Trophoblast cell (in vitro differentiated cells and primary cell): Measurements from ENCODE around the gene PRDM11.
A peak's percentile ranks its signal among the peaks of the same experiment; 100 is the strongest.

Experiments used
- DNase-seq, 2 donors: peaks; one replicate each; pipeline ENCODE4 v3.0.0-alpha.2; 2016
- H2AFZ ChIP-seq: 2 replicates; pipeline ENCODE4 v1.6.1; 2013; ENCODE audit warnings: low read length, moderate library complexity, mild to moderate bottlenecking; ENCODE audit not compliant: insufficient read depth, poor library complexity
- H2AK5ac ChIP-seq: 2 replicates; pipeline ENCODE4 v1.6.1; 2013; ENCODE audit warnings: mild to moderate bottlenecking, low read length
- H2BK120ac ChIP-seq: 2 replicates; pipeline ENCODE4 v1.6.1; 2013; ENCODE audit warnings: low read length, mild to moderate bottlenecking, moderate library complexity; ENCODE audit not compliant: insufficient read depth, poor library complexity
- H2BK12ac ChIP-seq: 2 replicates; pipeline ENCODE4 v1.6.1; 2013; ENCODE audit warnings: mild to moderate bottlenecking, low read length, moderate library complexity
- H2BK5ac ChIP-seq: 2 replicates; pipeline ENCODE4 v1.6.1; 2013; ENCODE audit warnings: low read length, low read depth, moderate library complexity, mild to moderate bottlenecking; ENCODE audit not compliant: poor library complexity
- H3K14ac ChIP-seq: 2 replicates; pipeline ENCODE4 v1.6.1; 2013; ENCODE audit warnings: mild to moderate bottlenecking, low read length
- H3K18ac ChIP-seq: 2 replicates; pipeline ENCODE4 v1.6.1; 2013; ENCODE audit warnings: mild to moderate bottlenecking, low read length
- H3K23ac ChIP-seq: 2 replicates; pipeline ENCODE4 v1.6.1; 2013; ENCODE audit warnings: low read length
- H3K27ac ChIP-seq: 2 replicates; pipeline ENCODE4 v1.5.1; 2013; ENCODE audit warnings: low read depth, mild to moderate bottlenecking, inconsistent platforms, low read length, moderate library complexity
- H3K27me3 ChIP-seq: 2 replicates; pipeline ENCODE4 v1.6.1; 2013; ENCODE audit warnings: inconsistent platforms, mild to moderate bottlenecking, low read length, moderate library complexity; ENCODE audit not compliant: insufficient read depth
- H3K36me3 ChIP-seq, 2 experiments: 1 replicate in 1 of 2; 2 replicates in 1 of 2; pipeline ENCODE4 v1.6.1; 2013; ENCODE audit warnings: low read length in 2 of 2, mild to moderate bottlenecking in 2 of 2, moderate library complexity in 1 of 2; ENCODE audit not compliant: insufficient read depth in 2 of 2, control insufficient read depth in 1 of 2
- H3K4ac ChIP-seq: 2 replicates; pipeline ENCODE4 v1.6.1; 2013; ENCODE audit warnings: low read depth, mild to moderate bottlenecking, low read length, moderate library complexity
- H3K4me1 ChIP-seq, 2 experiments: 1 replicate in 1 of 2; 2 replicates in 1 of 2; pipeline ENCODE4 v1.6.1; 2013; ENCODE audit warnings: low read length in 2 of 2, mild to moderate bottlenecking in 2 of 2, moderate library complexity in 1 of 2; ENCODE audit not compliant: insufficient read depth in 2 of 2, control insufficient read depth in 1 of 2
- H3K4me2 ChIP-seq: 2 replicates; pipeline ENCODE4 v1.6.1; 2013; ENCODE audit warnings: inconsistent platforms, mild to moderate bottlenecking, low read length, moderate library complexity
- H3K4me3 ChIP-seq: 2 replicates; pipeline ENCODE4 v1.5.1; 2013; ENCODE audit warnings: mild to moderate bottlenecking, low read depth, low read length, inconsistent platforms
- H3K79me1 ChIP-seq: one replicate; pipeline ENCODE4 v1.6.1; 2013; ENCODE audit warnings: low read length
- H3K79me2 ChIP-seq: 2 replicates; pipeline ENCODE4 v1.6.1; 2013; ENCODE audit warnings: low read length, mild to moderate bottlenecking; ENCODE audit not compliant: control insufficient read depth, insufficient read depth, poor library complexity
- H3K9ac ChIP-seq: 2 replicates; pipeline ENCODE4 v1.6.1; 2013; ENCODE audit warnings: mild to moderate bottlenecking, low read length
- H3K9me3 ChIP-seq: 2 replicates; pipeline ENCODE4 v1.6.1; 2013; ENCODE audit warnings: low read depth, mild to moderate bottlenecking, control low read depth, inconsistent platforms, low read length; ENCODE audit not compliant: insufficient read depth
- H4K12ac ChIP-seq: 2 replicates; pipeline ENCODE4 v1.6.1; 2013; ENCODE audit warnings: low read depth, mild to moderate bottlenecking, low read length, moderate library complexity
- H4K8ac ChIP-seq: 2 replicates; pipeline ENCODE4 v1.6.1; 2013; ENCODE audit warnings: low read depth, mild to moderate bottlenecking, low read length, moderate library complexity
- H4K91ac ChIP-seq: one replicate; pipeline ENCODE4 v1.6.1; 2013; ENCODE audit warnings: low read depth, mild to moderate bottlenecking, low read length, moderate library complexity
- WGBS: extraction: QIAGEN DNeasy Blood & Tissue Kit; methylation state at CpG from one replicate; pipeline ENCODE4 v1.1.7; 2013; ENCODE audit warnings: missing lambda C conversion rate; ENCODE audit not compliant: insufficient read length, insufficient coverage; ENCODE audit errors: extremely low coverage; 5-methylcytosine and 5-hydroxymethylcytosine counted together

PRDM11 gene

DNA sequence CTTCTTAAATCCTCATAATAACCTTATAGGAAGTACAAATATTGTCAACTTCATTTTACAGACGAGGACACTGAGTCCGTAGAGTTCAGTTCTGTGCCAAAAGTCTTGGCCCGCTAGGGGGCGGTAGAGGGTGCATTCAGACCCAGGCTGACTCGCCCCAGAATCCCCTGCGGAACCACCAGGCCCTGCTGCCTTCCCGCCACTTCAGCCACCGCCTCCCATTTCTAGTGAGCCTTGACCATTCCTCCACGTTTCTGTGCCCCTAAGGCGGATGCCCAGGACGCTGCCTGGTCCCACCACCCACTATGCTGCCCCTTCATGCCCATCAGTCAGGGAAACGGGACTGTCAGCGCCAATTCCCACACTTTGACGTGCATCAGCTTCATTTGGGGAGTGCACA is 120.6 kb downstream of the PRDM11 start:
- Histone ChIP-seq H4K91ac (no peak overlapping the region), H2AK5ac (no peak overlapping the region), H3K4me1 (no peaks in the 10 kb centered on the region), H2AFZ (no peak overlapping the region), H4K8ac (no peak overlapping the region), H2BK5ac (no peak overlapping the region), H4K12ac (no peak overlapping the region), H3K9ac (peak overlapping the region; percentile 59), H3K79me2 (no peaks in the 10 kb centered on the region), H3K4me2 (no peak overlapping the region), H3K4ac (no peak overlapping the region), H2BK12ac (no peak overlapping the region), H3K4me3 (no peak overlapping the region), H3K18ac (no peak overlapping the region), H3K14ac (no peak overlapping the region), H3K27ac (no peak overlapping the region), H3K36me3 (no peaks in the 10 kb centered on the region), H3K79me1 (no peaks in the 10 kb centered on the region), H3K27me3 (no peaks in the 10 kb centered on the region), H3K9me3 (peaks cover 11% of the 10 kb centered on the region), H3K23ac (no peak overlapping the region), H2BK120ac (no peak overlapping the region)
- no CpG with 5 or more reads among the region's 14 CpGs for WGBS
- DNase-seq = peak in 1 of 2 donors; percentile 25

- Histone ChIP-seq H3K4ac (no peak overlapping the region), H3K27me3 (no peaks in the 10 kb centered on the region), H3K9ac (no peak overlapping the region), H3K4me2 (no peak overlapping the region), H4K12ac (no peak overlapping the region), H2AFZ (no peak overlapping the region), H4K91ac (no peak overlapping the region), H3K79me2 (no peaks in the 10 kb centered on the region), H2BK12ac (no peak overlapping the region), H2BK120ac (no peak overlapping the region), H3K9me3 (peaks cover 11% of the 10 kb centered on the region), H2BK5ac (no peak overlapping the region), H4K8ac (no peak overlapping the region), H3K27ac (no peak overlapping the region), H2AK5ac (no peak overlapping the region), H3K4me1 (no peaks in the 10 kb centered on the region), H3K36me3 (no peaks in the 10 kb centered on the region), H3K14ac (no peak overlapping the region), H3K23ac (no peak overlapping the region), H3K18ac (no peak overlapping the region), H3K79me1 (no peaks in the 10 kb centered on the region), H3K4me3 (no peak overlapping the region)
- DNase-seq = no peak
- no CpG with 5 or more reads among the region's 13 CpGs for WGBS
Measured at GRCh38 chr11:45267652-45268299, 121.3 kb downstream of the PRDM11 start.

DNA sequence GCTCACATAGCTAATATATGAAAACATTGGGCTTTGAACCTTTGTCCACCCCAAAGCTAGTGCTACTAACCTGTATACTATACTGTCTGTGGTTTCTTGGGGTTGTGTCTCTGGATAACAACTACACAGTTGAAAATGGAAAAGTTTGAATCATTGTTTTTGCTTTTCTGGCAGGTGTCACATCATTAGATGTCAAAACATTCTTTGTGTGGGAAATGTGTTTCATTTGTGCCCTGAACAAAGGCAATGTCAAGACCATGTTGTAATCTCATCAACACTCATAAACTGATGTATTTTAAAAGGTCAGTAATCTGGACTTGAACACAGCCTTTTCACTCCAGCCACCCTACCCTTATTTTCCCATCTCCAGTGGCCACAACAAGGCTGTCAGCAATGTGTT is 123.2 kb downstream of the PRDM11 start:
- H3K4me1 ChIP-seq = no peaks in the 10 kb centered on the region
- no peak overlapping the region for H3K23ac ChIP-seq
- H2BK5ac ChIP-seq = no peak overlapping the region
- no peaks in the 10 kb centered on the region for H3K79me1 ChIP-seq
- no peaks in the 10 kb centered on the region for H3K79me2 ChIP-seq
- H3K4me2 ChIP-seq = no peak overlapping the region
- no peak overlapping the region for H3K27ac ChIP-seq
- no peak overlapping the region for H3K4me3 ChIP-seq
- H2AK5ac ChIP-seq = no peak overlapping the region
- peaks cover 2% of the 10 kb centered on the region for H3K27me3 ChIP-seq
- H3K18ac ChIP-seq = no peak overlapping the region
- no peak overlapping the region for H2AFZ ChIP-seq
- H2BK120ac ChIP-seq = no peak overlapping the region
- peaks cover 8% of the 10 kb centered on the region for H3K9me3 ChIP-seq
- H2BK12ac ChIP-seq = no peak overlapping the region
- DNase-seq = no peak
- no peak overlapping the region for H4K91ac ChIP-seq
- H3K4ac ChIP-seq = no peak overlapping the region
- no peak overlapping the region for H3K14ac ChIP-seq
- no peak overlapping the region for H3K9ac ChIP-seq
- no peak overlapping the region for H4K12ac ChIP-seq
- no peak overlapping the region for H4K8ac ChIP-seq
- no peaks in the 10 kb centered on the region for H3K36me3 ChIP-seq

GRCh38 chr11:45270946-45271716 is 124.7 kb downstream of the PRDM11 start:
- Histone ChIP-seq H2BK12ac (no peak overlapping the region), H3K18ac (no peak overlapping the region), H3K4ac (no peak overlapping the region), H3K4me2 (no peak overlapping the region), H3K9ac (no peak overlapping the region), H2BK120ac (no peak overlapping the region), H2AK5ac (no peak overlapping the region), H3K79me2 (no peaks in the 10 kb centered on the region), H3K14ac (no peak overlapping the region), H4K12ac (no peak overlapping the region), H3K79me1 (no peaks in the 10 kb centered on the region), H2BK5ac (no peak overlapping the region), H3K23ac (no peak overlapping the region), H3K4me3 (no peak overlapping the region), H2AFZ (no peak overlapping the region), H3K27ac (no peak overlapping the region), H3K36me3 (no peaks in the 10 kb centered on the region), H3K4me1 (no peaks in the 10 kb centered on the region), H4K91ac (no peak overlapping the region), H3K9me3 (peaks cover 8% of the 10 kb centered on the region), H3K27me3 (peaks cover 2% of the 10 kb centered on the region), H4K8ac (no peak overlapping the region)
- DNase-seq = no peak
- no CpG with 5 or more reads among the region's 4 CpGs for WGBS
